ENCODE measurements around the gene ABCA6.
"Not testable (repeated sequence)": the region's sequence is repeated elsewhere in the genome, so short reads cannot be mapped to it uniquely, and the experiment has no call there.

ABCA6 gene

DNA sequence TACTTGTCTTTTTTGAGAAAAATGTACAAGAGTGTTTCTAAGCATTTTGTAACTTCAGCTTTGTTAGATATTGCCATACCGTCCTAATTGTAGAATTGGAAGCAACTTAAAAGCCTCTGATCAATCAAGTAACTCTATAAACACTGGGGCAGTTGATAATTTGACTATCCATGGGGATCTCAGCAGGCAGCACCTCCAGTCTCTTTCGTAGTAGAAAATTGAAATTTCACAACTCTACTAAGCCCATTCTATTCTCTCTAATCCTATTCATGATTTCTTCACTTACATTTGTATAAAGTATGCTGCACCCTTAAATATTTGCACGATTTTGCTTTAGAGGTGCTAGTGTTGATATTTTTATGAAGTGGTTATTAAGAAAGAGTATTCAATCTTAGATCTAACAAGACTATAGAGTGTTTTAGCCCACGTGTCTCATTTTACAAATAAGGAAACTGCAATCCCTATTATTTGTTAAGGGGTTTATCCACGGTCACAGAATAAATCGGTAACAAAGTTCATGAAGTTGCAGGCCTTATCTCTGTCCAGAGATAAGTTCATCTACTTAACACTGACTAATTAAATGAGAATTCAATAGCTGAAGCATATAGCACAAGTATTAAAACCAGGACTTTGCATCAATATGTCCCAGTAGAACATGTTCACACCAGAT lies 10.9 kb downstream of the ABCA6 start:
- no peak for DNase-seq

- no peak for DNase-seq
Observed at GRCh38 chr17:69123626-69124025, 18.1 kb downstream of the ABCA6 start.

DNA sequence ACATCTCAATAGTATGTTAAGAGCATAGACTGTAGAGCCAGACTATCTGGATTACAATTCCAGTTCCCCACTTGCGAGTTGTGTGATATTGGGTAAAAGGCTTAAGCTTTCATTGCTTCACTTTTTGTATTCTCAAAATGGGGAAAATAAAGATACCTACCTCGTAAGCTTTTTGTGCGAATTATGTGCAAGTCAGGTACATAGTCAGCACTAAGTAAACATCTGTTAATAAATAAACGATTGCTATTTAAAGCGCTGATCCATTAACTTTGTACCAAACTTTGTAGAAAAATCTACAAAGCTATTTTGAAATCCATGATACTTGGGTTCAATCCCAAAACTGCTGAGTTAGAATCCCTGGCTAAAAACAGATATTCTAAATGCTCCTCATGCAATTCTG lies 19.6 kb downstream of the ABCA6 start:
- no peak for DNase-seq

GRCh38 chr17:69117855-69118784 lies 23.6 kb downstream of the ABCA6 start:
- DNase-seq, result no peak

- no peak for DNase-seq
Observed at GRCh38 chr17:69111794-69112193, 29.9 kb downstream of the ABCA6 start.

DNA sequence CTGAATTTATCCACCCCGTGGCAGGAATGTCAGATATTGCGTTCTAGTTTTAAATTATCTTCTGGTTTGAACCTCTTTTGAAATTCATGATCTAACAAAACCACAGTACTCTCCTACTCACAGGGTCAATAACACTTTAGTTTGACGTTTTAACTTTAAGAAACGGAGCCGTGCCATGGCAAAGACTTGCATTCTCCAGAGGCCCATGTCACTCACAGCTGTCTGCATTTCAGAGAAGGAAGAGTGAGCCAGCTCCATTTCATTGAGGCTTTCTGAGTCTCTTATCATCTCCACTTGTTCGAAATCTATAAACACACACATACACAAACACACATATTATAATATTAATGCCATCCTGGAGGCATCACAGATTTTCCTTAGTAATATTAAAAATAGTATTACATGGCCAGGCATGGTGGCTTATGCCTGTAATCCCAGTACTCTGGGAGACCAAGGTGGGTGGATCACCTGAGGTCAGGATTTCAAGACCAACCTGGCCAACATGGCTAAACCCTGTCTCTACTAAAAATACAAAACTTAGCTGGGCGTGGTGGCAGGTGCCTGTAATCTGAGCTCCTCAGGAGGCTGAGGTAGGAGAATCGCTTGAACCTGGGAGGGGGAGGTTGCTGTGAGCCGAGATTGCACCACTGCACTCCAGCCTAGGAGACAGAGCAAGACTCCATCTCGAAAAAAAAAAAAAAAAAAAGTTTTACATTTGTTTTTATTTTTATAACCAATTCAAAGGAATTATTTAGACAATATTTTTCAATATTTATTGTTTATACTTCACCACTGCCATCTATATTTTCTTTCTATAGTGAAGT lies 35.6 kb downstream of the ABCA6 start:
- DNase-seq, result no peak

GRCh38 chr17:69103557-69104233 lies 38.0 kb downstream of the ABCA6 start:
- DNase-seq, result no peak

DNA sequence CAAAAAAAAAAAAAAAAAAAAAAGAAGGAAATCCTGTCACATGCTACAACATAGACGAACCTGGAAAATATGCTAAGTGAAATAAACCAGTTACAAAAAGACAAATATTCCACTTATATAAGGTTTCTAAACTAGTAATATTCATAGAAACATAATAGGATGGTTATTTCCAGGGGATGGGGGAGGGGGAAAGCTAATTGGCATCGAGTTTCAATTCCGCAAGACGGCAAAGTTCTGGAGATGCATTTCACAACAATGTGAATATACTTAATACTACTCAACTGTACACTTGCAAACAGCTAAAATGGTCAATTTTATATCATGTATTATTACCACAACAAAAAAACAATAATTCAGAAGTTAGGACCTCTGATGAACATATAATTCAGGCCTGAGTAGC lies 43.1 kb downstream of the ABCA6 start:
- DNase-seq, result no peak

DNA sequence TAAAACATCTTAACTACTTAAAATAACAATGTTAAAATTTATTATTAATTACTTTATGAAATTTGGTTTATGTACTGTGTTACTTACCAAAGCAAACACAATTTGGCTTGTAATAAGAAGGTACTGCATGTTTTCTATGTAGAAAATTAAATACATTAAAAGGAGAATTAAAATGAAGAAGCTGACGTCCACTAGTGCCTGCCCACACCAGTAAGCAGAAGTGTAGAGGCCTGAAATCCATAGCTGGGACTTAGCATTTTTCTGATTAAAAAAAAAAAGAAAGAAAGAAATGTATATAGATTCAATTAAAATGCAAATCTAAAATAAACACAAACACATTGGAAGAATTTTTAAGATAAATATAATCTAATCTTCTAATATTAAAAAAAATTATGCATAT lies 45.2 kb downstream of the ABCA6 start:
- DNase-seq, result no peak

GRCh38 chr17:69093995-69094394 lies 47.7 kb downstream of the ABCA6 start:
- no peak for DNase-seq

DNA sequence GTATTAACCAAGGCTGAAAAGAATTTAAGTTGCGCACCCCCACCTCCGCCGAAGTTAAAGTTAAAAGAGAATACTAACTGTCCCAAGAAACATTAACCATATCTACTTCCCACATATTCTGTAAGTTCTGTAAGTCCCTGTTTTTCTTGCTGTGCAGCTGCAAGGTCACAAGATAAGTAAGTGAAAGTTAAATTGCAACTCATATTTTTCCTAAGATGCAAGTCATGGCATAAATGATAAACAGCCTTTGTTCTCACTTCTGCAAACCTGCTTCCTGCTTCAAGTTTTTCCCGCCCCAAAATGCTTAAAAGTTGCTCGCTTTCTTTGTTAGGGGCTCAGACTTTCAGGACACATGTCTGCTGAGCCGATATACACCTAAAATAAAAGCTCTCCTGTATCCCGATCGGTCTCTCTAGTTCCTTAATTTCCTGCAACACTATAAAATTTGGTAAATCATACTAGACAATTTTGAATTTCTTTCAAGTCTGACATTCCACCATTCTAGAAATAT lies 48.4 kb downstream of the ABCA6 start:
- DNase-seq, result no peak

GRCh38 chr17:69090365-69090764 lies 51.3 kb downstream of the ABCA6 start:
- no peak for DNase-seq

DNA sequence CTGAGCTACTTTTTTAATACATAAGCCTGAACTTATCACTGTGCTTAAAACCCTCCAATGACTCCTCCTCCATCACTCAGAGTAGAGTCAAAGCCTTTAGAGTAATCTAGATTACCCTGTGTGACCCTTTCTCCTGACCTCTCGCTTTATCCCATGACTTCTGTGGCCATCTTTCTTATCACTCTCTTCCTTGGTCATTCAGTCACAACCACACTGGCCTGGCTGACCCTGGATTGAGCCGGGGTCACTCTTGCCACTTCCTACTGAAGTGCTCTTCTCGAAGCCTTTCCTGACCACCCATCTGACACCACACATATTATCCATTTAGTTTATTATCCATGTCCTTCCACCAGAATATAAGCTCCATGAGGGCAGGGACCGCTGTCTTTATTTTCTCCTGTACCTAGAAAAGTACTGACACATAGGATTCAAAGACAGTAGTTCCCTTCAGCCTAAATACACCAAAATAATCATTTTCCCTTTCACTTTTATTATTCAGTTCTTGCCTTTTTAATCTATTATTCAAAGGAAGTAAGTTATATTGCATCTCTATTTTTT lies 53.0 kb downstream of the ABCA6 start:
- DNase-seq, result no peak

DNA sequence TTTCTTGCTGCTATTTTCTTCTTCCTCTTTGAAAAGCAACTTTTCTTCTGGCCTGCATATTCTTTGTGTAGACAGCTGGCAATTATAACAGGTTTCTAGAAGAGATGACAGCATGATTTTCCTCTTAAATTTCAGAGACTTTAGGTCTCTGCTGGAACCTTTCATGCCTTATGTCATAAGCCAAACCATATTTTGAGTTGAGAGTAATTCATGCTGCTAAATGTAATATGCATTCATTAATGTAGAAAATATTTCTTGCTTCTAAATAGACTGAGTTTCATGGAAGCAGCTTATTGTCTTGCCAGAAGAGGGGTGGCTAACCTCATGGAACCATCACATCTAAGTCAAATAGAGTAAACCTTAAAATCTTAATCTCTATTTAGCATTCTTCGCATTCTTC lies 55.1 kb downstream of the ABCA6 start:
- no peak for DNase-seq

- DNase-seq, result no peak
Observed at GRCh38 chr17:69084911-69085310, 56.8 kb downstream of the ABCA6 start.

- no peak for DNase-seq
Observed at GRCh38 chr17:69082696-69083095, 59.0 kb downstream of the ABCA6 start.

- DNase-seq, result no peak
Observed at GRCh38 chr17:69078864-69079263, 62.8 kb downstream of the ABCA6 start.

- no peak for DNase-seq
Observed at GRCh38 chr17:69075823-69076222, 65.9 kb downstream of the ABCA6 start.

- not testable (repeated sequence) for DNase-seq
Observed at GRCh38 chr17:69073392-69073791, 68.3 kb downstream of the ABCA6 start.

DNA sequence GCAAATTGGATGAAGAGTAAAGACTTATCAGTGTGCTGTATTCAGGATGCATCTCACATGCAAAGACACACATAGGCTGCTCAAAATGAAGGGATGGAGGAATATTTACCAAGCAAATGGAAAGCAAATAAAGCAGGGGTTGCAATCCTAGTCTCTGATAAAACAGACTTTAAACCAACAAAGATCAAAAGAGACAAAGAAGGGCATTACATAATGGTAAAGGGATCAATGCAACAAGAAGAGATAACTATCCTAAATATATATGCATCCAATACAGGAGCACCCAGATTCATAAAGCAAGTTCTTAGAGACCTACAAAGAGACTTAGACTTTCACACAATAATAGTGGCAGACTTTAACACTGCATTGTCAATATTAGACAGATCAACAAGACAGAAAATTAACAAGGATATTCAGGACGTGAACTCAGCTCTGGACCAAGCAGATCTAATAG lies 68.9 kb downstream of the ABCA6 start:
- not testable (repeated sequence) for DNase-seq

GRCh38 chr17:69071233-69071586 lies 70.5 kb downstream of the ABCA6 start:
- DNase-seq, result not testable (repeated sequence)
